Kidney (tissue), 14 donors: ENCODE results near the gene BDKRB2. TPM values are rescaled to one million over a fixed set of nuclear protein-coding genes. Genes with fewer than 3 reads are reported as not detected.

Experiments used
- DNase-seq, 5 donors: peaks; one replicate each; pipeline ENCODE4 v3.0.0-alpha.2; 2013 to 2020
- FAIRE-seq: peaks from 2 replicates; lab custom pipeline; 2012; peaks lifted over from hg19 to GRCh38; lab: Jason Lieb, UNC
- H3K27ac ChIP-seq, 2 donors: one replicate each; pipeline ENCODE4 v1.7.0; 2013; ENCODE audit warnings: low read depth in 2 of 2, low read length in 2 of 2, inconsistent platforms in 1 of 2
- H3K27me3 ChIP-seq: one replicate; pipeline ENCODE4 v1.7.1; 2013; ENCODE audit warnings: low read length, inconsistent platforms; ENCODE audit not compliant: control insufficient read depth, insufficient read depth
- H3K36me3 ChIP-seq, 3 donors: one replicate each; pipeline versions ENCODE4 v1.7.0 to v1.7.1; 2013; ENCODE audit warnings: low read length in 3 of 3, control low read depth in 1 of 3, inconsistent platforms in 1 of 3; ENCODE audit not compliant: insufficient read depth in 3 of 3, control insufficient read depth in 2 of 3
- H3K4me1 ChIP-seq, 3 donors: one replicate each; pipeline versions ENCODE4 v1.7.0 to v1.7.1; 2013; ENCODE audit warnings: low read length in 3 of 3, inconsistent platforms in 1 of 3, low read depth in 1 of 3; ENCODE audit not compliant: control insufficient read depth in 2 of 3, insufficient read depth in 2 of 3
- H3K4me3 ChIP-seq, 3 donors: one replicate each; pipeline versions ENCODE4 v1.7.0 to v1.8.1; 2013; ENCODE audit warnings: low read length in 3 of 3, control low read depth in 1 of 3, inconsistent platforms in 1 of 3
- H3K9ac ChIP-seq, 3 donors: one replicate each; pipeline versions ENCODE4 v1.7.0 to v1.7.1; 2013; ENCODE audit warnings: low read length in 3 of 3, control low read depth in 1 of 3, inconsistent platforms in 1 of 3
- H3K9me3 ChIP-seq, 3 donors: one replicate each; pipeline versions ENCODE4 v1.7.0 to v1.7.1; 2013; ENCODE audit warnings: low read length in 3 of 3, control low read depth in 1 of 3, inconsistent platforms in 1 of 3; ENCODE audit not compliant: control insufficient read depth in 2 of 3, insufficient read depth in 1 of 3
- CTCF ChIP-seq: IDR thresholded peaks from 3 replicates; pipeline ENCODE4 v1.5.1; 2012; ENCODE audit warnings: mild to moderate bottlenecking, moderate library complexity, borderline replicate concordance; ENCODE audit not compliant: insufficient read depth; ENCODE audit errors: extremely low read depth
- intact Hi-C: fragments of 100-400 bp; cut with DNase I; formaldehyde crosslinking; loops from one replicate; pipeline ENCODE4 v1.11.1; 2022
- polyA plus RNA-seq: library from polyadenylated mRNA; stranded (reverse); fragments of 350-450 nt; fragmentation: Illumina TruSeq; extraction: RNeasy Lipid Tissue Mini Kit (QIAGEN cat#74804); gene quantifications from one replicate; pipeline ENCODE4 v1.2.3, GENCODE V29; 2014; ENCODE audit warnings: low read depth, low replicate concordance; ENCODE audit not compliant: insufficient read depth
- total RNA-seq: library from RNA; stranded (reverse); fragmentation: NEBNext Ultra II Directional; extraction: Animal tissue kit (Norgen Biotek cat#: 25700); gene quantifications from one replicate; pipeline ENCODE4 v1.2.1, GENCODE V29; 2021
- donor health status: control.
- donor health status: control.
- donor health status: control.
- donor health status: control.
- donor health status: control.
- donor health status: DM: yes; HTN: yes; CAD: no.
- donor health status: Normal renal cell carcinoma (clear cell type).

BDKRB2 gene
- total and polyA plus RNA-seq, 2 donors from 2014 or later = 7.4 to 16.1 TPM

DNA sequence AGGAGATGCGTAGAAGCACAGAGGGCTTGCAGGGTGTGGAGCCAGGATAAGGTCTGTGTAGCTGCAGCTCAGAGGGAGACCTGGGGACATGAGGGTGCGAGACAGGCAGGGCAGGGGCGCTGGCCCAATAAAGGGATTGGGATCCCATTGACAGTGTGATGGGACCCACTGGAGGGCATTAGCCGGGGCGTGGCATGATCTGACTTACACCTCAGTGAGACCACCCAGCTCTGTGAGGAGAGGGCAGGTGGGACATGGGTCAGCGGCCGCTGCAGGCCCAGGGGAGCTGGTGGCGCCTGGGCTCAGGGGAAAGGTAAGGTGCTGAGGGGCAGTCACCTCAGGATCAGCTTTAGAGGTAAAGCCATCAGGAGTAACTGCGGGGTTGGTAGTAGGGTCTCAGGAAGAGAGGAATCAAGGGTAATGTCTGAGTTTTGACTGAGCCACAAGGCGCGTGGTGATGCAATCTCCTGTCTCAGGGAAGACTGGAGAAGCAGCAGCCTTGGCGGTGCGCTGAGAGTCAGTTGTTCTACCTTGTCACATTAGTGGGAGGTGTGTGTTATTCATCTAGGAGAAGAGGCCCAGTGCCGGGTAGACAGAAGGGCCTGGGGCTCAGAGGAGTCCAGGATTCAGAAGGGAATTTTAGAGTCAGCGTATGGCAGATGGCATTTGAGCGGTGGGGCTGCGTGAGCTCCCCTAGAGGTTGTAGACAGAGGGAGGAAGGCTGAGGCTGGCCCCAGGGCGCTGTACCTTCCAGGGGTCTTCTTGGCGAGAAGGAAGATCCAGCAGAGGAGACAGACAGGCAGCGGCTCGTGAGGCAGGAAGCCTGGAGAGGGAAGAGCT lies 30.8 kb upstream of the BDKRB2 start:
- no peaks in the 10 kb centered on the region for H3K9me3 ChIP-seq
- H3K27me3 ChIP-seq = no peaks in the 10 kb centered on the region
- no peaks in the 10 kb centered on the region for H3K36me3 ChIP-seq
- intact Hi-C loops = no loop called here
- H3K4me1 ChIP-seq = peaks cover 0 to 2% (median 0%) of the 10 kb centered on the region in 3 donors
- H3K27ac ChIP-seq = no peak overlapping the region
- no peak for TF ChIP-seq CTCF
- FAIRE-seq = no peak
- no peak overlapping the region for H3K9ac ChIP-seq
- no peak overlapping the region for H3K4me3 ChIP-seq
- peak in 2 of 5 donors; percentile 19 to 64 for DNase-seq

- no peak for FAIRE-seq
- intact Hi-C loops = no loop called here
- no peak overlapping the region for H3K9ac ChIP-seq
- no peaks in the 10 kb centered on the region for H3K27me3 ChIP-seq
- no peak for TF ChIP-seq CTCF
- H3K9me3 ChIP-seq = no peaks in the 10 kb centered on the region
- no peak overlapping the region for H3K27ac ChIP-seq
- no peak for DNase-seq
- no peak overlapping the region for H3K4me3 ChIP-seq
- no peaks in the 10 kb centered on the region for H3K36me3 ChIP-seq
- peaks cover 0 to 2% (median 0%) of the 10 kb centered on the region in 3 donors for H3K4me1 ChIP-seq
These were observed 28.4 kb upstream of the BDKRB2 start for GRCh38 chr14:96176275-96176674.

- intact Hi-C loops = no loop called here
- H3K9me3 ChIP-seq = no peaks in the 10 kb centered on the region
- no peak overlapping the region for H3K9ac ChIP-seq
- FAIRE-seq (no peak), DNase-seq (peak in 2 of 5 donors; percentile 30 to 34)
- H3K4me1 ChIP-seq = peaks cover 0 to 2% (median 0%) of the 10 kb centered on the region in 3 donors
- H3K27ac ChIP-seq = no peak overlapping the region
- no peak for TF ChIP-seq CTCF
- H3K4me3 ChIP-seq = no peak overlapping the region
- no peaks in the 10 kb centered on the region for H3K27me3 ChIP-seq
- no peaks in the 10 kb centered on the region for H3K36me3 ChIP-seq
These were observed 27.8 kb upstream of the BDKRB2 start for GRCh38 chr14:96176811-96177211.
